ENCODE data around the gene RAD51C.

DNA sequence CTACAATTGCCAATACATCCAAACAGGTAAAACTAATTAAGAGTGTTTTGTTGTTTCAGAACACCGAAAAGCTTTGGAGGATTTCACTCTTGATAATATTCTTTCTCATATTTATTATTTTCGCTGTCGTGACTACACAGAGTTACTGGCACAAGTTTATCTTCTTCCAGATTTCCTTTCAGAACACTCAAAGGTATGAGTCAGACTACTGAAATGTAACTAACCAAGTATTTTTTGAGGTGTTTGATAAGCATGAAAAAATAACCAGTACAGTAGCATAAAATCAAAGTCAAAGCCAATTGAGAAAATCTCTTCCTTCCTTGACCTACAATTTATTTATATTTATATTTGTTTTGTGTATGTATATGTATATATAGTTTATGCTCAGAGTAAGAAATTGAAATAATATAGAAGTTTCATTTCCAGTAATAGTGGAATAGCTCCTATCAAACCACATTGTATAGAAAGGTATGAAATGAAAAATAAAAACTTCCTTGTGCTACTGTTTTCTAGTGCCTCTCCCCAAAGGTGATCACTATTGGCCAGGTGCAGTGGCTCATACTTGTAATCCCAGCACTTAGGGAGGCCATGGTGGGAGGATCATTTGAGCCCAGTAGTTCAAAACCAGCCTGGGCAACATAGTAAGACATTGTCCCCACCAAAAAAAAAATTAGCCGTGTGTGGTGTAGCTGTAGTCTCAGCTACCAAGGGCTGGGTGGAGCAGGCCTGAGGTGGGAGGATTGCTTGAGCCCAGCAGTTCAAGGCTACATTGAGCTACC is 10.9 kb downstream of the RAD51C start:
- TF ChIP-seq, protein P1, sequence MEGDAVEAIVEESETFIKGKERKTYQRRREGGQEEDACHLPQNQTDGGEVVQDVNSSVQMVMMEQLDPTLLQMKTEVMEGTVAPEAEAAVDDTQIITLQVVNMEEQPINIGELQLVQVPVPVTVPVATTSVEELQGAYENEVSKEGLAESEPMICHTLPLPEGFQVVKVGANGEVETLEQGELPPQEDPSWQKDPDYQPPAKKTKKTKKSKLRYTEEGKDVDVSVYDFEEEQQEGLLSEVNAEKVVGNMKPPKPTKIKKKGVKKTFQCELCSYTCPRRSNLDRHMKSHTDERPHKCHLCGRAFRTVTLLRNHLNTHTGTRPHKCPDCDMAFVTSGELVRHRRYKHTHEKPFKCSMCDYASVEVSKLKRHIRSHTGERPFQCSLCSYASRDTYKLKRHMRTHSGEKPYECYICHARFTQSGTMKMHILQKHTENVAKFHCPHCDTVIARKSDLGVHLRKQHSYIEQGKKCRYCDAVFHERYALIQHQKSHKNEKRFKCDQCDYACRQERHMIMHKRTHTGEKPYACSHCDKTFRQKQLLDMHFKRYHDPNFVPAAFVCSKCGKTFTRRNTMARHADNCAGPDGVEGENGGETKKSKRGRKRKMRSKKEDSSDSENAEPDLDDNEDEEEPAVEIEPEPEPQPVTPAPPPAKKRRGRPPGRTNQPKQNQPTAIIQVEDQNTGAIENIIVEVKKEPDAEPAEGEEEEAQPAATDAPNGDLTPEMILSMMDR (IDR thresholded peaks at IDR 0.05; ENCODE audit: low read length): no peak
- no peak for TF ChIP-seq EZH2 (IDR thresholded peaks at IDR 0.05; ENCODE audit: borderline replicate concordance, low read length)

Data from OCI-LY1 (cell line).